Measurements from ENCODE around the gene CCND2. TPM values are rescaled to one million over a fixed set of nuclear protein-coding genes. Genes with fewer than 3 reads are reported as not detected.

CCND2 gene
- polyA plus RNA-seq, 1 donor from 2014 or later: 16.9 TPM

DNA sequence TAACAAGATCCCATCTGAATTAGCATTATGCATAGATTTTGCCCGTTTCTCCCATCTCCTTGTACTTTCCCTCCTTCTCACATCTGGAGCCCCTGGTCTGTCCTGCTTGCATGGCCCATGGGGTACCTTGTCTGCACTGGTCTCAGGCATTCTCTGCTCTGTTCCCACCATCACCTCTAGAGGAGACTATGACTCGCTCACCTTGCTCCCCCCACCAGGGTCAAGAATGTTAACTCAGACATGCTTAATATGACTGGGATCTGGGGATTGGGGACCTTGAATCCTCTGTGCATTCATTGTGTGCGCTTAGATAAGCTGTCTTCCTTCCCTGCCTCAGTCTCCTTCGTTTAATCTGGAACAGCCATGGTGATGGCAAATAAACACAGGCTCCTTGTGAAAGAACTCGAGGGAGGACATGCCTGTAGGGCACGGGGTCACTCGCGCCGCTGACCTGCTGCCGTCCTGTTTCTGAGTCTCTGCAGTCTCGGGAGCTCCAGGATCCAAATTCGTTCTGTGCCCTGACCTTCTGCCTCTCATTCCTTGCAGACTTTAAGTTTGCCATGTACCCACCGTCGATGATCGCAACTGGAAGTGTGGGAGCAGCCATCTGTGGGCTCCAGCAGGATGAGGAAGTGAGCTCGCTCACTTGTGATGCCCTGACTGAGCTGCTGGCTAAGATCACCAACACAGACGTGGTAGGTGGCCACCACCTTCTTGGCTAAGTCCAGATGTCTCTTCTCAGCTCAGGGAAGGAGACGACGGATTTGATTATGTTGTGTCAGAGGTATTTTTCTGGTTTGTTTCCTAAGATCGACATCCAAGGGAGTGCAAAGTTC lies 15.0 kb downstream of the CCND2 start:
- H3K36me3 ChIP-seq (ENCODE audit: insufficient read depth, low read length): no peaks in the 10 kb centered on the region
- H3K27me3 ChIP-seq (ENCODE audit: insufficient read depth, low read depth, low read length): no peaks in the 10 kb centered on the region
- H3F3A ChIP-seq (ENCODE audit: insufficient read depth, low read length, poor library complexity, severe bottlenecking): no peaks in the 10 kb centered on the region
- H3K79me2 ChIP-seq (replicated peaks; ENCODE audit: insufficient read depth, low read length): peaks cover 16% of the 10 kb centered on the region
- no peak for TF ChIP-seq RAD21 (conservative IDR thresholded peaks at IDR 0.05)
- no peak for TF ChIP-seq SMC3 (conservative IDR thresholded peaks at IDR 0.05; ENCODE audit: poor library complexity)
- TF ChIP-seq TAF1 (IDR thresholded peaks at IDR 0.05; ENCODE audit: low read depth): no peak
- TF ChIP-seq, protein P1, sequence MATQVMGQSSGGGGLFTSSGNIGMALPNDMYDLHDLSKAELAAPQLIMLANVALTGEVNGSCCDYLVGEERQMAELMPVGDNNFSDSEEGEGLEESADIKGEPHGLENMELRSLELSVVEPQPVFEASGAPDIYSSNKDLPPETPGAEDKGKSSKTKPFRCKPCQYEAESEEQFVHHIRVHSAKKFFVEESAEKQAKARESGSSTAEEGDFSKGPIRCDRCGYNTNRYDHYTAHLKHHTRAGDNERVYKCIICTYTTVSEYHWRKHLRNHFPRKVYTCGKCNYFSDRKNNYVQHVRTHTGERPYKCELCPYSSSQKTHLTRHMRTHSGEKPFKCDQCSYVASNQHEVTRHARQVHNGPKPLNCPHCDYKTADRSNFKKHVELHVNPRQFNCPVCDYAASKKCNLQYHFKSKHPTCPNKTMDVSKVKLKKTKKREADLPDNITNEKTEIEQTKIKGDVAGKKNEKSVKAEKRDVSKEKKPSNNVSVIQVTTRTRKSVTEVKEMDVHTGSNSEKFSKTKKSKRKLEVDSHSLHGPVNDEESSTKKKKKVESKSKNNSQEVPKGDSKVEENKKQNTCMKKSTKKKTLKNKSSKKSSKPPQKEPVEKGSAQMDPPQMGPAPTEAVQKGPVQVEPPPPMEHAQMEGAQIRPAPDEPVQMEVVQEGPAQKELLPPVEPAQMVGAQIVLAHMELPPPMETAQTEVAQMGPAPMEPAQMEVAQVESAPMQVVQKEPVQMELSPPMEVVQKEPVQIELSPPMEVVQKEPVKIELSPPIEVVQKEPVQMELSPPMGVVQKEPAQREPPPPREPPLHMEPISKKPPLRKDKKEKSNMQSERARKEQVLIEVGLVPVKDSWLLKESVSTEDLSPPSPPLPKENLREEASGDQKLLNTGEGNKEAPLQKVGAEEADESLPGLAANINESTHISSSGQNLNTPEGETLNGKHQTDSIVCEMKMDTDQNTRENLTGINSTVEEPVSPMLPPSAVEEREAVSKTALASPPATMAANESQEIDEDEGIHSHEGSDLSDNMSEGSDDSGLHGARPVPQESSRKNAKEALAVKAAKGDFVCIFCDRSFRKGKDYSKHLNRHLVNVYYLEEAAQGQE (IDR thresholded peaks at IDR 0.05; ENCODE audit: borderline replicate concordance): no peak
- TF ChIP-seq MXI1 (conservative IDR thresholded peaks at IDR 0.05; ENCODE audit: poor library complexity, severe bottlenecking): no peak
- TF ChIP-seq, protein P2, sequence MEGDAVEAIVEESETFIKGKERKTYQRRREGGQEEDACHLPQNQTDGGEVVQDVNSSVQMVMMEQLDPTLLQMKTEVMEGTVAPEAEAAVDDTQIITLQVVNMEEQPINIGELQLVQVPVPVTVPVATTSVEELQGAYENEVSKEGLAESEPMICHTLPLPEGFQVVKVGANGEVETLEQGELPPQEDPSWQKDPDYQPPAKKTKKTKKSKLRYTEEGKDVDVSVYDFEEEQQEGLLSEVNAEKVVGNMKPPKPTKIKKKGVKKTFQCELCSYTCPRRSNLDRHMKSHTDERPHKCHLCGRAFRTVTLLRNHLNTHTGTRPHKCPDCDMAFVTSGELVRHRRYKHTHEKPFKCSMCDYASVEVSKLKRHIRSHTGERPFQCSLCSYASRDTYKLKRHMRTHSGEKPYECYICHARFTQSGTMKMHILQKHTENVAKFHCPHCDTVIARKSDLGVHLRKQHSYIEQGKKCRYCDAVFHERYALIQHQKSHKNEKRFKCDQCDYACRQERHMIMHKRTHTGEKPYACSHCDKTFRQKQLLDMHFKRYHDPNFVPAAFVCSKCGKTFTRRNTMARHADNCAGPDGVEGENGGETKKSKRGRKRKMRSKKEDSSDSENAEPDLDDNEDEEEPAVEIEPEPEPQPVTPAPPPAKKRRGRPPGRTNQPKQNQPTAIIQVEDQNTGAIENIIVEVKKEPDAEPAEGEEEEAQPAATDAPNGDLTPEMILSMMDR (IDR thresholded peaks at IDR 0.05; ENCODE audit: poor library complexity, severe bottlenecking): no peak
- TF ChIP-seq EP300 (conservative IDR thresholded peaks at IDR 0.05; ENCODE audit: poor library complexity, severe bottlenecking): no peak
- no peak for TF ChIP-seq POLR2AphosphoS5 (IDR thresholded peaks at IDR 0.05)
- no peak for TF ChIP-seq EZH2 (IDR thresholded peaks at IDR 0.05; ENCODE audit: borderline replicate concordance, insufficient read depth, low read length, poor library complexity, severe bottlenecking)
- no peak overlapping the region for H2AFZ ChIP-seq (ENCODE audit: low read depth, low read length)
- H3K27ac ChIP-seq (ENCODE audit: low read length): no peak overlapping the region
- no peak overlapping the region for H3K4me2 ChIP-seq (ENCODE audit: low read length)
- H4K20me1 ChIP-seq (ENCODE audit: insufficient read depth): no peaks in the 10 kb centered on the region
- no peaks in the 10 kb centered on the region for H3K9me2 ChIP-seq (ENCODE audit: insufficient read depth, low read length)
- no peak overlapping the region for H3K4me3 ChIP-seq (ENCODE audit: low read length)
- H3K9me3 ChIP-seq (ENCODE audit: low read length): no peaks in the 10 kb centered on the region
- no peak overlapping the region for H3K9ac ChIP-seq (ENCODE audit: low read length)

DNA sequence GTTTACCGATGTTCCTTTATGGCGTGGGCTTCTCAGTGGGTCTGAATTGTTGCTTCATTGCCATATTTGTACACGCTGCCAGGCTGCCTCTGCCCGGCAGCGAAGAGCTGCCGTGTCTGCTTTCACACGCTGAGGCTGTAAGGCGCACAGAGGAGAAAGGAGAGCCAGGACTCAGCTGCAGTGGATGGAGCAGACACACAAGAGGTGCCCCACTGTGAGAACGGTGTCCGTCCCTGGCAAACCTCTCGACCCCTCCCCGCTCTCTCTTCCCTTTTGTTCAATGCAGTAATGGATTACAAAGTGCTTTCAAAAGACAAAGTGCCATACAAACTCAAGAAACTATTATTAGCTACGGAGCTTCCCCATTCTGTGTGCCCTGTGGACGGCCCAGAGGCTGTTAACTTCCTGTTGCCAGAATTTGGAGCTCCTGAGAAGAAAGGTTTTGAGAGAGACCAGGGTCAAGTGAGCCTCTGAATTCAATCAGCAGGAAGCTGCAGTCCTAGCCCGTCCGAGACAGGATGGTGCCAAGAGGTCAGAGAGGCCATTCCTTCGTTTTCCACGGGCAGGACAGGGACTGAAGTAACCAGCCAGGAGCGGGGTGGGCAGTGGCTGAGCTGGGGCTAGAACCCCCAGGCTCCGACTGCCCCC lies 15.8 kb downstream of the CCND2 start:
- Histone ChIP-seq H3K27ac (ENCODE audit: low read length) (no peak overlapping the region), H3K27me3 (ENCODE audit: insufficient read depth, low read depth, low read length) (no peaks in the 10 kb centered on the region), H4K20me1 (ENCODE audit: insufficient read depth) (no peaks in the 10 kb centered on the region), H3F3A (ENCODE audit: insufficient read depth, low read length, poor library complexity, severe bottlenecking) (no peaks in the 10 kb centered on the region), H3K4me3 (ENCODE audit: low read length) (no peak overlapping the region), H3K36me3 (ENCODE audit: insufficient read depth, low read length) (no peaks in the 10 kb centered on the region), H3K9me2 (ENCODE audit: insufficient read depth, low read length) (no peaks in the 10 kb centered on the region), H3K79me2 (replicated peaks; ENCODE audit: insufficient read depth, low read length) (peaks cover 16% of the 10 kb centered on the region), H3K9ac (ENCODE audit: low read length) (no peak overlapping the region), H3K4me2 (ENCODE audit: low read length) (no peak overlapping the region), H2AFZ (ENCODE audit: low read depth, low read length) (no peak overlapping the region), H3K9me3 (ENCODE audit: low read length) (no peaks in the 10 kb centered on the region)
- TF ChIP-seq EP300 (conservative IDR thresholded peaks at IDR 0.05; ENCODE audit: poor library complexity, severe bottlenecking) (no peak), EZH2 (IDR thresholded peaks at IDR 0.05; ENCODE audit: borderline replicate concordance, insufficient read depth, low read length, poor library complexity, severe bottlenecking) (no peak), TAF1 (IDR thresholded peaks at IDR 0.05; ENCODE audit: low read depth) (no peak), RAD21 (conservative IDR thresholded peaks at IDR 0.05) (no peak), POLR2AphosphoS5 (IDR thresholded peaks at IDR 0.05) (no peak), SMC3 (conservative IDR thresholded peaks at IDR 0.05; ENCODE audit: poor library complexity) (no peak), MXI1 (conservative IDR thresholded peaks at IDR 0.05; ENCODE audit: poor library complexity, severe bottlenecking) (no peak)
- TF ChIP-seq, protein P1 (IDR thresholded peaks at IDR 0.05; ENCODE audit: borderline replicate concordance): no peak
- TF ChIP-seq, protein P2 (IDR thresholded peaks at IDR 0.05; ENCODE audit: poor library complexity, severe bottlenecking): no peak

Measured in neural cell (in vitro differentiated cells).